H1 (cell line): ENCODE measurements around the gene ARRB1. TPM values are rescaled to one million over a fixed set of nuclear protein-coding genes. Genes with fewer than 3 reads are reported as not detected.

Source experiments
- CTCF ChIA-PET: fragments of 300-600 bp; sonication (Branson Sonifier 250); formaldehyde crosslinking; loops from one replicate; lab custom pipeline; 2021; ENCODE audit not compliant: partially characterized antibody; lab: Charles Lee
- POLR2A ChIA-PET: fragments of 300-600 bp; sonication (Branson Sonifier 250); formaldehyde crosslinking; loops from one replicate; lab custom pipeline; 2021; ENCODE audit warnings: inconsistent platforms; ENCODE audit not compliant: partially characterized antibody; lab: Charles Lee
- DNase-seq, 2 experiments: peaks; one replicate each; pipeline versions ENCODE4 v3.0.0 to v3.0.0-alpha.2; 2010 to 2022; ENCODE audit warnings: low spot score in 2 of 2, low read depth in 1 of 2, mixed read lengths in 1 of 2
- FAIRE-seq: peaks from 2 replicates; lab custom pipeline; 2011; peaks lifted over from hg19 to GRCh38; lab: Jason Lieb, UNC
- H2AFZ ChIP-seq: 2 replicates; pipeline ENCODE4 v1.8.1; 2012; ENCODE audit warnings: low read length, inconsistent platforms
- H2AK5ac ChIP-seq: 2 replicates; pipeline ENCODE4 v1.6.1; 2013; ENCODE audit warnings: low read depth, low read length
- H2BK120ac ChIP-seq: replicated peaks from 2 replicates; pipeline ENCODE3; 2013; ENCODE audit warnings: low read depth, low read length, inconsistent platforms
- H2BK12ac ChIP-seq: 2 replicates; pipeline ENCODE4 v1.6.1; 2013; ENCODE audit warnings: low read depth, low read length
- H2BK15ac ChIP-seq: 2 replicates; pipeline ENCODE4 v1.6.1; 2013; ENCODE audit warnings: low read length
- H2BK20ac ChIP-seq: 2 replicates; pipeline ENCODE4 v1.6.1; 2013; ENCODE audit warnings: low read length
- H2BK5ac ChIP-seq: 2 replicates; pipeline ENCODE4 v1.6.1; 2013; ENCODE audit warnings: low read depth, low read length
- H3K14ac ChIP-seq: 2 replicates; pipeline ENCODE4 v1.6.1; 2013; ENCODE audit warnings: inconsistent platforms; ENCODE audit not compliant: insufficient read length
- H3K18ac ChIP-seq: 2 replicates; pipeline ENCODE4 v1.6.1; 2013; ENCODE audit warnings: low read length; ENCODE audit errors: extremely low read depth
- H3K23ac ChIP-seq: 2 replicates; pipeline ENCODE4 v1.6.1; 2013; ENCODE audit warnings: inconsistent platforms; ENCODE audit not compliant: insufficient read length
- H3K23me2 ChIP-seq: 2 replicates; pipeline ENCODE4 v1.6.1; 2013; ENCODE audit warnings: low read depth, low read length
- H3K27ac ChIP-seq: 2 replicates; pipeline ENCODE4 v1.6.1; 2011; ENCODE audit warnings: low read depth, low read length, inconsistent platforms
- H3K27me3 ChIP-seq, 4 experiments: replicated peaks in 1 of 4; 1 replicate in 1 of 4; 2 replicates in 3 of 4; pipeline versions ENCODE4 v1.6.1 to v1.8.1; 2011 to 2013; ENCODE audit warnings: low read length in 3 of 4, mild to moderate bottlenecking in 3 of 4, inconsistent platforms in 2 of 4, mixed read lengths in 2 of 4, moderate library complexity in 1 of 4; ENCODE audit not compliant: control insufficient read depth in 3 of 4, insufficient read depth in 3 of 4; ENCODE audit errors: extremely low read depth in 1 of 4
- H3K36me3 ChIP-seq, 4 experiments: 2 replicates each; pipeline versions ENCODE4 v1.6.1 to v1.8.1; 2011 to 2013; ENCODE audit warnings: mild to moderate bottlenecking in 4 of 4, low read length in 3 of 4, moderate library complexity in 2 of 4, control low read depth in 1 of 4, inconsistent platforms in 1 of 4; ENCODE audit not compliant: insufficient read depth in 4 of 4, control insufficient read depth in 2 of 4
- H3K4ac ChIP-seq: replicated peaks from 2 replicates; pipeline ENCODE3; 2013; ENCODE audit warnings: low read length, low read depth, mixed read lengths, inconsistent platforms; ENCODE audit not compliant: insufficient read length
- H3K4me1 ChIP-seq, 4 experiments: replicated peaks in 1 of 4; 1 replicate in 1 of 4; 2 replicates in 3 of 4; pipeline versions ENCODE4 v1.6.1 to v1.8.1; 2011 to 2013; ENCODE audit warnings: low read length in 3 of 4, inconsistent platforms in 2 of 4, mixed read lengths in 1 of 4; ENCODE audit not compliant: insufficient read depth in 4 of 4, control insufficient read depth in 3 of 4
- H3K4me2 ChIP-seq, 2 experiments: 2 replicates each; pipeline versions ENCODE4 v1.6.1 to v1.8.1; 2011 to 2013; ENCODE audit warnings: low read depth in 2 of 2, low read length in 2 of 2, control low read depth in 1 of 2, inconsistent platforms in 1 of 2, mild to moderate bottlenecking in 1 of 2; ENCODE audit not compliant: insufficient read depth in 1 of 2
- H3K4me3 ChIP-seq, 4 experiments: fragments of 200-600, 300-600 bp in 1 of 4; sonication (generic), shearing (Covaris generic), sonication (Bioruptor Twin) in 1 of 4; 2 replicates each; pipeline versions ENCODE4 v1.5.1 to v1.8.1; 2011 to 2016; ENCODE audit warnings: low read length in 4 of 4, low read depth in 3 of 4, control low read depth in 2 of 4, inconsistent platforms in 2 of 4, mild to moderate bottlenecking in 2 of 4, mixed read lengths in 1 of 4, moderate library complexity in 1 of 4; ENCODE audit not compliant: insufficient read depth in 2 of 4; ENCODE audit errors: extremely low read depth in 1 of 4
- H3K56ac ChIP-seq: replicated peaks from 2 replicates; pipeline ENCODE3; 2013; ENCODE audit warnings: low read depth, mild to moderate bottlenecking, mixed read lengths, low read length, inconsistent platforms; ENCODE audit not compliant: insufficient read length
- H3K79me1 ChIP-seq: 2 replicates; pipeline ENCODE4 v1.6.1; 2013; ENCODE audit warnings: low read depth, low read length, control low read depth
- H3K79me2 ChIP-seq, 2 experiments: 2 replicates each; pipeline versions ENCODE4 v1.6.1 to v1.8.1; 2012 to 2013; ENCODE audit warnings: low read length in 2 of 2, mild to moderate bottlenecking in 2 of 2, inconsistent platforms in 1 of 2; ENCODE audit not compliant: insufficient read depth in 2 of 2, control insufficient read depth in 1 of 2
- H3K9ac ChIP-seq, 4 experiments: replicated peaks in 1 of 4; 1 replicate in 1 of 4; 2 replicates in 3 of 4; pipeline versions ENCODE4 v1.6.1 to v1.8.1; 2011 to 2013; ENCODE audit warnings: low read depth in 3 of 4, low read length in 3 of 4, control low read depth in 2 of 4, mild to moderate bottlenecking in 2 of 4, moderate library complexity in 2 of 4, inconsistent platforms in 1 of 4; ENCODE audit errors: extremely low read depth in 1 of 4
- H3K9me3 ChIP-seq, 2 experiments: 2 replicates each; pipeline versions ENCODE4 v1.6.1 to v1.8.1; 2012 to 2013; ENCODE audit warnings: mild to moderate bottlenecking in 2 of 2, moderate library complexity in 2 of 2, control low read depth in 1 of 2, inconsistent platforms in 1 of 2, low read depth in 1 of 2, low read length in 1 of 2, mixed read lengths in 1 of 2; ENCODE audit not compliant: insufficient read depth in 2 of 2
- H4K20me1 ChIP-seq, 2 experiments: replicated peaks in 1 of 2; 2 replicates each; pipeline versions ENCODE3 to v1.8.1; 2011 to 2013; ENCODE audit warnings: inconsistent platforms in 2 of 2, low read length in 2 of 2, mild to moderate bottlenecking in 1 of 2; ENCODE audit not compliant: insufficient read depth in 2 of 2, control insufficient read depth in 1 of 2
- H4K5ac ChIP-seq: 2 replicates; pipeline ENCODE4 v1.6.1; 2013; ENCODE audit warnings: low read length, low read depth, mixed read lengths, inconsistent platforms; ENCODE audit not compliant: insufficient read length
- H4K8ac ChIP-seq: 2 replicates; pipeline ENCODE4 v1.8.0; 2013; ENCODE audit warnings: mild to moderate bottlenecking, moderate library complexity, low read length, inconsistent platforms; ENCODE audit not compliant: insufficient read depth; ENCODE audit errors: extremely low read depth
- H4K91ac ChIP-seq: replicated peaks from 2 replicates; pipeline ENCODE3; 2013; ENCODE audit warnings: low read length, mixed read lengths, inconsistent platforms; ENCODE audit not compliant: insufficient read length
- E2F6 ChIP-seq: IDR thresholded peaks from 2 replicates; pipeline ENCODE4 v1.6.1; 2012; ENCODE audit warnings: inconsistent platforms
- KDM1A ChIP-seq: fragments of 200-600, 300-600 bp; sonication (generic); IDR thresholded peaks from 2 replicates; pipeline ENCODE4 v1.7.1; 2016; ENCODE audit warnings: mild to moderate bottlenecking, low read length, borderline replicate concordance
- WGBS, 2 experiments: shearing (Covaris generic) in 1 of 2; methylation state at CpG; one replicate each; pipeline versions ENCODE4 v1.1.6 to v1.1.7; 2013 to 2015; ENCODE audit warnings: low lambda C conversion rate in 2 of 2, mixed read lengths in 2 of 2, inconsistent platforms in 1 of 2, low coverage in 1 of 2, missing lambda C conversion rate in 1 of 2; ENCODE audit not compliant: insufficient replicate concordance in 2 of 2, insufficient coverage in 1 of 2, insufficient read length in 1 of 2; ENCODE audit errors: extremely low coverage in 1 of 2, missing lambda C conversion rate in 1 of 2; 5-methylcytosine and 5-hydroxymethylcytosine counted together
- polyA plus RNA-seq, 7 experiments: library from polyadenylated mRNA; depleted of rRNA in 3 of 7; stranded (reverse) in 5 of 7; unstranded in 2 of 7; fragments of >200 nt in 5 of 7; fragments of 200-250 nt in 2 of 7; gene quantifications; 1 replicate in 5 of 7; 2 replicates in 1 of 7; 4 replicates in 1 of 7; pipeline versions ENCODE4 v1.2.1 to v1.2.3, GENCODE V29; 2011 to 2013; ENCODE audit warnings: missing spikeins in 2 of 7, mixed read lengths in 2 of 7
- total RNA-seq: library from RNA; stranded (reverse); fragmentation: NEBNext Ultra II Directional; extraction: Animal tissue kit (Norgen Biotek cat#: 25700); gene quantifications from 2 replicates; pipeline ENCODE4 v1.2.1, GENCODE V29; 2021

Gene ARRB1
- total and polyA plus RNA-seq, 2 of the 8 experiments (the other 6 are each of a cell fraction or from before 2014, with no cell fraction given), result 9.4 to 31.8 TPM

GRCh38 chr11:75320046-75320618 lies 31.3 kb downstream of the ARRB1 start:
- H3K4me3 ChIP-seq, result no peak overlapping the region
- H3K79me1 ChIP-seq, result peaks cover 4% of the 10 kb centered on the region; the same call in 1 of the 2 replicates
- H2BK20ac ChIP-seq, result no peak overlapping the region
- no peak overlapping the region for H3K23ac ChIP-seq
- no peaks in the 10 kb centered on the region for H3K27me3 ChIP-seq
- H3K23me2 ChIP-seq, result no peaks in the 10 kb centered on the region
- H3K79me2 ChIP-seq, result no peaks in the 10 kb centered on the region
- POLR2A ChIA-PET, result interaction anchor here (0.9 to 1.2 kb wide), 2 partner anchors 80 to 83 kb away, joined by 3 read pairs; no protein-coding TSS in a partner anchor
- DNase-seq (no peak), FAIRE-seq (no peak)
- no peak overlapping the region for H4K8ac ChIP-seq
- no peak overlapping the region for H2BK120ac ChIP-seq
- peak overlapping the region; percentile 68; the same call in 1 of the 2 replicates for H3K18ac ChIP-seq
- H2BK5ac ChIP-seq, result no peak overlapping the region; the same call in 1 of the 2 replicates
- peaks cover 0 to 10% (median 0%) of the 10 kb centered on the region in 4 experiments; a peak in 4 of 7 replicates for H3K4me1 ChIP-seq
- no peaks in the 10 kb centered on the region for H4K20me1 ChIP-seq
- no peak overlapping the region; a peak in 1 of 7 replicates for H3K9ac ChIP-seq
- TF ChIP-seq E2F6, result peak; percentile 40; the same call in 1 of the 2 replicates
- TF ChIP-seq KDM1A, result no peak
- H3K36me3 ChIP-seq, result no peaks in the 10 kb centered on the region
- no peak overlapping the region for H3K56ac ChIP-seq
- no peak overlapping the region for H2BK15ac ChIP-seq
- H4K5ac ChIP-seq, result no peak overlapping the region
- no peak overlapping the region for H2BK12ac ChIP-seq
- no peak overlapping the region for H3K14ac ChIP-seq
- peak overlapping the region; percentile 29 for H4K91ac ChIP-seq
- H3K9me3 ChIP-seq, result no peaks in the 10 kb centered on the region
- CTCF ChIA-PET, result interaction anchor here (1.1 kb wide), 1 partner anchor 44 kb away, joined by 3 read pairs; no protein-coding TSS in a partner anchor
- H2AK5ac ChIP-seq, result peak overlapping the region; percentile 77; the same call in 1 of the 2 replicates
- no peak overlapping the region for H2AFZ ChIP-seq
- no peak overlapping the region for H3K4me2 ChIP-seq
- no peak overlapping the region for H3K27ac ChIP-seq
- H3K4ac ChIP-seq, result no peak overlapping the region
- WGBS, 2 experiments, result 65% methylated on average over 5 of the region's 6 CpGs; no CpG with 5 or more reads in 1 of the 2 experiments
